Measurements from ENCODE around the gene KRTAP24-1. TPM values are rescaled to one million over a fixed set of nuclear protein-coding genes. Genes with fewer than 3 reads are reported as not detected.

Gene KRTAP24-1
- total RNA-seq, 1 donor from 2014 or later = not detected

DNA sequence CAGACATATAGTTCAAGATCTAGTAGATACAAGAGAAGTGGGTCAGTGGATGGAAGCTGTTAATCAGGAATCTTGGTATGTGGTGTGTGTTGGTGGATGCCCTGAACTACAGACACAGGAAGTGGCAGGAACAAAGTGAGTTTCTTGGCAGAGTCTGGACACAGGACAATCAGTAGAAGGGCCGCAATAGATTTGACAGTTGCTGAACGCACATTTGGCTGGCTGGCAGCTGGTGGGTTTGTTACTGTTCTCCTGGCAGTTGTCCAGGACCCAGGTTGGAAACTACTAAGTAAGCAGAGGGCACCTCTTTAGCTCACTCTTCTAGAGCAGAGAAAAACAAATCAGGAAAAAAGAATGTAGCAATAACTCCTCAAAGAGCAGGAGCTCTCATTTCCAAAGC is 24.1 kb upstream of the KRTAP24-1 start:
- Histone ChIP-seq H3K36me3 (ENCODE audit: control insufficient read depth, insufficient read depth, low read length) (no peaks in the 10 kb centered on the region), H3K27me3 (ENCODE audit: control insufficient read depth, insufficient read depth, low read length) (no peaks in the 10 kb centered on the region), H3K4me3 (ENCODE audit: low read depth, low read length) (no peak overlapping the region)
- FAIRE-seq = no peak
- no peak for DNase-seq (ENCODE audit: low read depth)
- TF ChIP-seq, protein P1, sequence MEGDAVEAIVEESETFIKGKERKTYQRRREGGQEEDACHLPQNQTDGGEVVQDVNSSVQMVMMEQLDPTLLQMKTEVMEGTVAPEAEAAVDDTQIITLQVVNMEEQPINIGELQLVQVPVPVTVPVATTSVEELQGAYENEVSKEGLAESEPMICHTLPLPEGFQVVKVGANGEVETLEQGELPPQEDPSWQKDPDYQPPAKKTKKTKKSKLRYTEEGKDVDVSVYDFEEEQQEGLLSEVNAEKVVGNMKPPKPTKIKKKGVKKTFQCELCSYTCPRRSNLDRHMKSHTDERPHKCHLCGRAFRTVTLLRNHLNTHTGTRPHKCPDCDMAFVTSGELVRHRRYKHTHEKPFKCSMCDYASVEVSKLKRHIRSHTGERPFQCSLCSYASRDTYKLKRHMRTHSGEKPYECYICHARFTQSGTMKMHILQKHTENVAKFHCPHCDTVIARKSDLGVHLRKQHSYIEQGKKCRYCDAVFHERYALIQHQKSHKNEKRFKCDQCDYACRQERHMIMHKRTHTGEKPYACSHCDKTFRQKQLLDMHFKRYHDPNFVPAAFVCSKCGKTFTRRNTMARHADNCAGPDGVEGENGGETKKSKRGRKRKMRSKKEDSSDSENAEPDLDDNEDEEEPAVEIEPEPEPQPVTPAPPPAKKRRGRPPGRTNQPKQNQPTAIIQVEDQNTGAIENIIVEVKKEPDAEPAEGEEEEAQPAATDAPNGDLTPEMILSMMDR (IDR thresholded peaks at IDR 0.05; ENCODE audit: insufficient read depth, low read length, severe bottlenecking) = no peak

DNA sequence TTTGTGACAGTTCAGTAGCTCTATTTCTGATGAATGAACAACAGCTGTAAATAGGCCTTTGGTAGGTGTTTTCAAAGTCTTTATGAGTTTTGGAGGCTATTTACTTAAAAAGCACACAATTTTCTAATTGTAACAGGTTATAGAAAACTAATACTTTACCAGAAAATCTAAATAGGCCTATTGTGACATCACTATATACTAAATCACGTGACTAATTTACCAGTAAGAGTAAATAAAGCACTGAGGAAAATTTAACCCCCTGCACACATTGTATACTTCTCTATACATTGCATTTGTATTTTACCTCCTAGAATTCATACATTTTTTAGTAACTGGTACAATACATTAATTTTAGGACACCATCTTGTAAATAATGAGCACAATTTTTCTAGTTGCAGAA is 22.4 kb upstream of the KRTAP24-1 start:
- FAIRE-seq (no peak), DNase-seq (ENCODE audit: low read depth) (no peak)
- no peak overlapping the region for H3K4me3 ChIP-seq (ENCODE audit: low read depth, low read length)
- no peaks in the 10 kb centered on the region for H3K36me3 ChIP-seq (ENCODE audit: control insufficient read depth, insufficient read depth, low read length)
- TF ChIP-seq, protein P1 (IDR thresholded peaks at IDR 0.05; ENCODE audit: insufficient read depth, low read length, severe bottlenecking) = no peak
- H3K27me3 ChIP-seq (ENCODE audit: control insufficient read depth, insufficient read depth, low read length) = no peaks in the 10 kb centered on the region

DNA sequence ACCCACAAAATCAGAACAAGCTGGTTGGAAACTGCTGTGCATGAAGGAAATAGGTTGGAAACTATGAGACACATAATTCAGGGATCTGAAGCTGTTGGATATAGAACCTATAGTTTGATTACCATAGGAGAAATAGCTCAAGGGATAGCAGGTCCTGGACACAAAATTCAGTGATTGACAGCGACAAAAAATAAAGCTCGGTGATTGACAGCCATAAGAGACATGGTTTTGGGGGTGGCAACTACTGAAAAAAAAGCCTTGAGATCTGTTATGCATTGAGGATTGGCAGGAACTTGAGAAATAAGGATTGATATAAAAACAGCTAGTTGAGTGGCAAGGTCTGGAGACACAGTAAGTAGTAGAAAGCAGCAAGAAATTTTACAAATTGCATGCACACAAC is 6.5 kb upstream of the KRTAP24-1 start, which contains the start of gene KRTAP25-1:
KRTAP25-1 (minus strand) TSS at position 300 of the 400 bp plus-strand sequence; CDS start at position 276, 24 bp downstream.
- DNase-seq (ENCODE audit: low read depth) (no peak), FAIRE-seq (no peak)
- no peaks in the 10 kb centered on the region for H3K36me3 ChIP-seq (ENCODE audit: control insufficient read depth, insufficient read depth, low read length)
- no peak within 1 kb of the TSS for H3K4me3 ChIP-seq (ENCODE audit: low read depth, low read length)
- TF ChIP-seq, protein P1 (IDR thresholded peaks at IDR 0.05; ENCODE audit: insufficient read depth, low read length, severe bottlenecking) = no peak
- no peaks in the 10 kb centered on the region for H3K27me3 ChIP-seq (ENCODE audit: control insufficient read depth, insufficient read depth, low read length)

DNA sequence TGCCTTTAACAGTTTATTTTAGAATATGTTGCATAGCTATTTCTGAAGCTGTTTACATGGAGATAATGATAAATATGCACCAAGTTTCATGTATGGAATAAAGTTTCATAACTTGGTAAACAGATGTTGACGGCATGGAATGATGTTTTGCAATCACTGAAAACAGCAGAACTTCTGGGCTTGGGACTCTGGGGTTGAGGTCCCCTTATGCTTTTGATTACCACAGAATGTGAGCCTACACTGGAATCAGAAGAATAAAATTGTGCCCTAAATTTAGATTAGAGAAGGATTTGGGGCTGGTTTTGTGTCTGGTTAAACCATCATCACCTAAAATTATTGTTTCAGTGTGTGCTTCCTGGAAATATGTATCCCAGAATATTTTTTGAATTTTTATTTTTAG is 11.1 kb downstream of the KRTAP24-1 start:
- no peak for DNase-seq (ENCODE audit: low read depth)
- no peak for FAIRE-seq
- Histone ChIP-seq H3K27me3 (ENCODE audit: control insufficient read depth, insufficient read depth, low read length) (no peaks in the 10 kb centered on the region), H3K4me3 (ENCODE audit: low read depth, low read length) (no peak overlapping the region), H3K36me3 (ENCODE audit: control insufficient read depth, insufficient read depth, low read length) (no peaks in the 10 kb centered on the region)
- TF ChIP-seq, protein P1 (IDR thresholded peaks at IDR 0.05; ENCODE audit: insufficient read depth, low read length, severe bottlenecking) = no peak

DNA sequence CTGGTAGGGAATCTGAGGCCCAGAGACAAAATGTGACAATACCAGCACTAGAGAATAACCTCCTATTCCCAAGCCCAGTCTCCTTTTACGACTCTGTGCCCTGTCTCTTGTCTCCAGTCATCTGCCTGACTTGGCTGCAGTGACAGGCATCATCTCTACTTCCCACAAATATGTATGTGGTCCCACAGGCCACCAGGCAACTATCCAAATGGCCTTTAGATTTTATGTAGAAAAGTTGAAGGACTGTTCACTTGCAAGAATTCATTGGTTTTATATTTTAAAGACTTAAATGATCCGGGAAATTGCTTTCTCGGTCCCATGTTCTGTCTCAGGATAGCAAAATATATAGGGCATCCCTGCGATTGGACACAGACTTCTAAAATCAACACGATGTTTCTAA is 11.6 kb downstream of the KRTAP24-1 start:
- TF ChIP-seq, protein P1 (IDR thresholded peaks at IDR 0.05; ENCODE audit: insufficient read depth, low read length, severe bottlenecking) = no peak
- Histone ChIP-seq H3K36me3 (ENCODE audit: control insufficient read depth, insufficient read depth, low read length) (no peaks in the 10 kb centered on the region), H3K27me3 (ENCODE audit: control insufficient read depth, insufficient read depth, low read length) (no peaks in the 10 kb centered on the region), H3K4me3 (ENCODE audit: low read depth, low read length) (no peak overlapping the region)
- no peak for FAIRE-seq
- DNase-seq (ENCODE audit: low read depth) = no peak

DNA sequence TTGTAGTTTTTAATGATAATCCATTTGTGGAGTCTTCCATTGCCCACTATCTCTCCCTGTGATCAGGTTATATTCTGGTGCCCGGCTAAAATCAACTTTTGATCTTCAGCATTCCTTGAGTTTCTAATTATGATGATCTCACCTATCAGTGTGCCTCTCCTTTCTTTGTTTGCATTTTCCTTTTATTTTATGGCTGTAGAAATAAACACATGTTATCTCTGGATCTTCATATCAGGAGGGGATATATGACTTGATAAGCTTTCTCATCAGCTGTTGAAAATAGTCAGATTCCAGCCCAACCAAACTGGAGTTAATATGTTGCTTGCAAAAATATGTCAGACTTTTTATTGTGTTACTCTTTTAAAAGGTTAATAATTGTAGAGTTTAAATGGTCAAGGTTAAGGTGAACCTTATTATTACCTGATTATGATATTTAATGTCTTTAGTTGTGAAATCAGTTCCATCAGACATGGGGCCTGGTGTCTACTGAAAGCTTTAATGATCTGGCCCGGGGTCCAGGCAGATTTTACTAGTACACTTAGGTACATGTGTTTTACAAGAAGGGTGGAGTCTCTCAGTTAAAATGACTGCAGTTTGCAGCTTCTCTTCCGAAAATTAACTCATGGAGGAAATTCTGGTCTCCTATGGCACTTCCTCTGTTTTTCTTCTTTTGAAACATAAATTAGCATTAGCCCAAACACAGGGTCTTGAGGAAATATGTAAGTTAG is 12.8 kb downstream of the KRTAP24-1 start:
- DNase-seq (ENCODE audit: low read depth) = no peak
- Histone ChIP-seq H3K27me3 (ENCODE audit: control insufficient read depth, insufficient read depth, low read length) (no peaks in the 10 kb centered on the region), H3K36me3 (ENCODE audit: control insufficient read depth, insufficient read depth, low read length) (no peaks in the 10 kb centered on the region), H3K4me3 (ENCODE audit: low read depth, low read length) (no peak overlapping the region)
- TF ChIP-seq, protein P1 (IDR thresholded peaks at IDR 0.05; ENCODE audit: insufficient read depth, low read length, severe bottlenecking) = no peak
- FAIRE-seq = no peak
